OCI-LY7 (cell line): Measurements from ENCODE around the gene CCDC92B. TPM values are rescaled to one million over a fixed set of nuclear protein-coding genes. Genes with fewer than 3 reads are reported as not detected.

Source experiments
- BruUV-seq: library from RNA; stranded (reverse); fragments of 400-500 nt; replicated peaks from 2 replicates; lab custom pipeline; 2021; lab: Mats Ljungman, UMichigan
- CTCF ChIA-PET: fragments of 300-600 bp; sonication (Branson Sonifier 250); formaldehyde crosslinking; loops from one replicate; lab custom pipeline; 2022; ENCODE audit warnings: antibody characterized with exemption; ENCODE audit not compliant: unreplicated experiment; lab: Charles Lee
- POLR2A ChIA-PET: fragments of 300-600 bp; sonication (Branson Sonifier 250); formaldehyde crosslinking; loops from one replicate; lab custom pipeline; 2022; ENCODE audit warnings: antibody characterized with exemption; lab: Charles Lee
- DNase-seq: peaks from one replicate; pipeline ENCODE4 v3.0.0-alpha.2; 2015; ENCODE audit warnings: low spot score
- H2AFZ ChIP-seq: fragments of 200-600 bp; sonication (generic), shearing (Covaris generic); 2 replicates; pipeline ENCODE4 v1.6.1; 2014; ENCODE audit warnings: mild to moderate bottlenecking, antibody characterized with exemption, low read length, moderate library complexity
- H3K27ac ChIP-seq: fragments of 200-600 bp; sonication (generic); 2 replicates; pipeline ENCODE4 v1.5.1; 2014; ENCODE audit warnings: mixed run types, low read depth, mild to moderate bottlenecking, moderate library complexity, low read length, inconsistent platforms; ENCODE audit not compliant: poor library complexity, severe bottlenecking
- H3K36me3 ChIP-seq: fragments of 200-600 bp; sonication (generic); 2 replicates; pipeline ENCODE4 v1.6.1; 2014; ENCODE audit warnings: mild to moderate bottlenecking, antibody characterized with exemption, low read length, moderate library complexity, mixed read lengths; ENCODE audit not compliant: insufficient read depth
- H3K4me1 ChIP-seq: fragments of 200-600 bp; sonication (generic); 2 replicates; pipeline ENCODE4 v1.5.1; 2014; ENCODE audit warnings: mild to moderate bottlenecking, low read length; ENCODE audit not compliant: insufficient read depth, poor library complexity, severe bottlenecking
- H3K4me2 ChIP-seq: fragments of 200-600 bp; sonication (generic); 2 replicates; pipeline ENCODE4 v1.6.1; 2014; ENCODE audit warnings: mild to moderate bottlenecking, low read length
- H3K4me3 ChIP-seq: fragments of 200-600 bp; sonication (generic); 2 replicates; pipeline ENCODE4 v1.5.1; 2014; ENCODE audit warnings: mild to moderate bottlenecking, low read depth, low read length; ENCODE audit not compliant: poor library complexity, severe bottlenecking
- H3K79me2 ChIP-seq: fragments of 200-600 bp; sonication (generic); 2 replicates; pipeline ENCODE4 v1.6.1; 2016; ENCODE audit warnings: low read depth, mild to moderate bottlenecking, low read length, moderate library complexity, mixed read lengths; ENCODE audit not compliant: insufficient read depth
- H3K9me2 ChIP-seq: fragments of 200-600 bp; sonication (generic); 2 replicates; pipeline ENCODE4 v1.6.1; 2016; ENCODE audit warnings: mild to moderate bottlenecking, low read length, mixed read lengths; ENCODE audit not compliant: insufficient read depth
- H3K9me3 ChIP-seq: fragments of 200-600 bp; sonication (generic); 2 replicates; pipeline ENCODE4 v1.6.1; 2014; ENCODE audit warnings: mild to moderate bottlenecking, mixed run types, low read length, mixed read lengths
- H4K20me1 ChIP-seq: fragments of 200-600 bp; sonication (generic); 2 replicates; pipeline ENCODE4 v1.6.1; 2014; ENCODE audit warnings: mild to moderate bottlenecking, antibody characterized with exemption, low read length, moderate library complexity, mixed read lengths; ENCODE audit not compliant: insufficient read depth
- CTCF ChIP-seq: fragments of 200-600 bp; sonication (generic); conservative IDR thresholded peaks from 2 replicates; pipeline ENCODE4 v1.5.1; 2014; ENCODE audit warnings: mild to moderate bottlenecking, antibody characterized with exemption, low read length, moderate library complexity, mixed read lengths
- EZH2phosphoT487 ChIP-seq: fragments of 200-600 bp; sonication (generic); IDR thresholded peaks from 2 replicates; pipeline ENCODE4 v1.6.1; 2018; ENCODE audit warnings: low read depth, borderline replicate concordance, mild to moderate bottlenecking, mixed run types, antibody characterized with exemption, low read length, moderate library complexity, mixed read lengths
- intact Hi-C: fragments of 100-400 bp; cut with micrococcal nuclease; formaldehyde crosslinking; loops from one replicate; pipeline ENCODE4 v1.10.0; 2022; ENCODE audit not compliant: unreplicated experiment
- total RNA-seq, 2 experiments: library from RNA; depleted of rRNA in 1 of 2; stranded (reverse); fragments of >200 nt in 1 of 2; shearing (Covaris generic) in 1 of 2; gene quantifications; 2 replicates each; pipeline ENCODE4 v1.2.3, GENCODE V29; 2014 to 2022

CCDC92B gene
- total RNA-seq, 2 experiments from 2014 or later, result not detected

- no TSS peak for BruUV-seq
- TF ChIP-seq CTCF (no peak), EZH2phosphoT487 (no peak)
- no peaks in the 10 kb centered on the region for H4K20me1 ChIP-seq
- no peak overlapping the region for H3K4me2 ChIP-seq
- H3K36me3 ChIP-seq, result peaks cover 94% of the 10 kb centered on the region
- H3K9me2 ChIP-seq, result no peaks in the 10 kb centered on the region
- H3K4me1 ChIP-seq, result no peaks in the 10 kb centered on the region
- ChIA-PET CTCF (no interaction called here), POLR2A (interaction anchor here (0.6 kb wide), 1 partner anchor 161 kb away, joined by 4 read pairs; no protein-coding TSS in a partner anchor)
- intact Hi-C loops, result no loop called here
- H3K27ac ChIP-seq, result no peak overlapping the region
- no peak overlapping the region for H2AFZ ChIP-seq
- H3K9me3 ChIP-seq, result no peaks in the 10 kb centered on the region
- DNase-seq, result no peak
- H3K4me3 ChIP-seq, result no peak overlapping the region
- H3K79me2 ChIP-seq, result no peaks in the 10 kb centered on the region
Observed at GRCh38 chr17:2693561-2694380, 55.7 kb downstream of the CCDC92B start.

- Histone ChIP-seq H3K4me3 (no peak overlapping the region), H4K20me1 (no peaks in the 10 kb centered on the region), H3K9me2 (no peaks in the 10 kb centered on the region), H3K4me2 (no peak overlapping the region), H3K4me1 (no peaks in the 10 kb centered on the region), H2AFZ (no peak overlapping the region), H3K9me3 (no peaks in the 10 kb centered on the region), H3K79me2 (no peaks in the 10 kb centered on the region), H3K36me3 (peaks cover 89% of the 10 kb centered on the region), H3K27ac (no peak overlapping the region)
- TF ChIP-seq CTCF (no peak), EZH2phosphoT487 (no peak)
- POLR2A ChIA-PET, result interaction anchor here (0.6 kb wide), 1 partner anchor 162 kb away, joined by 4 read pairs; no protein-coding TSS in a partner anchor
- CTCF ChIA-PET, result no interaction called here
- BruUV-seq, result no TSS peak
- no peak for DNase-seq
- intact Hi-C loops, result no loop called here
Observed at GRCh38 chr17:2692781-2693135, 56.7 kb downstream of the CCDC92B start.
